ENCODE results near the gene IFT25. TPM values are rescaled to one million over a fixed set of nuclear protein-coding genes. Genes with fewer than 3 reads are reported as not detected.

The IFT25 gene
- total RNA-seq, 1 donor from 2014 or later, result 41.0 TPM

DNA sequence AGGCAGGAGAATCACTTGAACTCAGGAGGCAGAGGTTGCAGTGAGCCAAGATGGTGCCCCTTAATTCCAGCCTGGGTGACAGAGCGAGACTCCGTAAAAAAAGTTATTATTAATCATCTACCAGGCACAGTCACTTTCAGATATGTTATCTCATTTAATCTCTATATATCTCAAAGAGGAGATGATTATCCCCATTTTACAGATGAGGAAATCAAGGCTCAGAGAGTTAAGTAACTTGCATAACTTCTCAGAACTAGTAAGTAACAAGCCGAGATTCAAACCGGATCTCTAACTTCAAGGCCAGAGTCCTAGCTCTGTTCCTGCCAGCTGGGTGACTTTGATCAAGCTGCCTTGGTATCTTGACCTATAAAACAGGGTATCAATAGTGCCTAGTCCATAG, 34.1 kb downstream of the IFT25 start:
- Mint-ChIP-seq H3K36me3 (ENCODE audit: low read depth) (peaks cover 16% of the 10 kb centered on the region), H3K4me3 (no peak overlapping the region), H3K27ac (no peak overlapping the region), H3K27me3 (no peaks in the 10 kb centered on the region), H3K9me3 (no peaks in the 10 kb centered on the region), H3K4me1 (no peaks in the 10 kb centered on the region)
- TF ChIP-seq, protein P1, sequence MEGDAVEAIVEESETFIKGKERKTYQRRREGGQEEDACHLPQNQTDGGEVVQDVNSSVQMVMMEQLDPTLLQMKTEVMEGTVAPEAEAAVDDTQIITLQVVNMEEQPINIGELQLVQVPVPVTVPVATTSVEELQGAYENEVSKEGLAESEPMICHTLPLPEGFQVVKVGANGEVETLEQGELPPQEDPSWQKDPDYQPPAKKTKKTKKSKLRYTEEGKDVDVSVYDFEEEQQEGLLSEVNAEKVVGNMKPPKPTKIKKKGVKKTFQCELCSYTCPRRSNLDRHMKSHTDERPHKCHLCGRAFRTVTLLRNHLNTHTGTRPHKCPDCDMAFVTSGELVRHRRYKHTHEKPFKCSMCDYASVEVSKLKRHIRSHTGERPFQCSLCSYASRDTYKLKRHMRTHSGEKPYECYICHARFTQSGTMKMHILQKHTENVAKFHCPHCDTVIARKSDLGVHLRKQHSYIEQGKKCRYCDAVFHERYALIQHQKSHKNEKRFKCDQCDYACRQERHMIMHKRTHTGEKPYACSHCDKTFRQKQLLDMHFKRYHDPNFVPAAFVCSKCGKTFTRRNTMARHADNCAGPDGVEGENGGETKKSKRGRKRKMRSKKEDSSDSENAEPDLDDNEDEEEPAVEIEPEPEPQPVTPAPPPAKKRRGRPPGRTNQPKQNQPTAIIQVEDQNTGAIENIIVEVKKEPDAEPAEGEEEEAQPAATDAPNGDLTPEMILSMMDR (IDR thresholded peaks at IDR 0.05), result no peak
- DNase-seq (no peak), ATAC-seq (ENCODE audit: low read depth) (no peak)
- intact Hi-C loops (cut with micrococcal nuclease), result no loop called here
- CTCF ChIA-PET, result no interaction called here
- POLR2A ChIA-PET, result no interaction called here

DNA sequence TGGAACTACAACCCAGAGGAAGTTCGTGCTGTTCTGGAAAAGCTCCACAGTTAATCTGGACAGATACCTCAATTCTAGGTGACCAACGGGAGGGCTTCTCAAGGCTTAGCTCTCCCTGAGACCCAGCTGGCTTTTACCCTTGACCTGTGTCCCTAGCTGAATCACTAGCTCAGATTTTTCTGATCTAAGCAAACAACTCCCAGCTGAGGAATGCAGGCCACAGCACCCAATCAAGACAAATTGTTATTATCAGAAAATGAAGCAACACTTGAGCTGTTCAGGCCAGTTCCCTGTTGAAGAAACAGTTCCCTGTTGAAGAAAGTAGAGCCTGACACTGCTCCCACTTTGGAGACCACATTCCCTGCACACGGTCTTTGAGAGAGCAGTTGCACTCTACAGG, 35.6 kb downstream of the IFT25 start:
- DNase-seq (no peak), ATAC-seq (ENCODE audit: low read depth) (no peak)
- no peaks in the 10 kb centered on the region for H3K9me3 Mint-ChIP-seq
- CTCF ChIA-PET, result no interaction called here
- TF ChIP-seq, protein P1 (IDR thresholded peaks at IDR 0.05), result no peak
- no peak overlapping the region for H3K27ac Mint-ChIP-seq
- POLR2A ChIA-PET, result no interaction called here
- no peaks in the 10 kb centered on the region for H3K27me3 Mint-ChIP-seq
- intact Hi-C loops (cut with micrococcal nuclease), result no loop called here
- H3K4me1 Mint-ChIP-seq, result no peaks in the 10 kb centered on the region
- H3K4me3 Mint-ChIP-seq, result no peak overlapping the region
- H3K36me3 Mint-ChIP-seq (ENCODE audit: low read depth), result peaks cover 4% of the 10 kb centered on the region

DNA sequence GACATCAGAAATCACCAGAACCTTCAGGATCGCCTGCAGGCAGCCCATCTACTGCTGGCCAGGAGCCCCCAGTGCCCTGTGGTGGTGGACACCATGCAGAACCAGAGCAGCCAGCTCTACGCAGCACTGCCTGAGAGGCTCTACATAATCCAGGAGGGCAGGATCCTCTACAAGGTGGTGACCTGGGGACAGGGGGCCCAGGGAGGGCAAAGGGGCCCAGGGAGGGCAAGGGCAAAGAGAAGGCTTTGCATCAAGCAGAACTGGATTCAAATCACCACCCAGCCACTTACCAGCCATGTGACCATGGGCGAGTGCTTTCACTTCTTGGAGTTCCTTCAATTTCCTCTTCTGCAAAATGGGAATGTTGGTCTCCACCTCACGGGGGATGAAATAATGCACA, 39.4 kb downstream of the IFT25 start:
- DNase-seq (no peak), ATAC-seq (ENCODE audit: low read depth) (no peak)
- POLR2A ChIA-PET, result no interaction called here
- Mint-ChIP-seq H3K4me1 (no peaks in the 10 kb centered on the region), H3K27me3 (no peaks in the 10 kb centered on the region), H3K27ac (no peak overlapping the region), H3K4me3 (no peak overlapping the region), H3K9me3 (no peaks in the 10 kb centered on the region), H3K36me3 (ENCODE audit: low read depth) (no peaks in the 10 kb centered on the region)
- CTCF ChIA-PET, result no interaction called here
- TF ChIP-seq, protein P1 (IDR thresholded peaks at IDR 0.05), result no peak
- intact Hi-C loops (cut with micrococcal nuclease), result no loop called here

DNA sequence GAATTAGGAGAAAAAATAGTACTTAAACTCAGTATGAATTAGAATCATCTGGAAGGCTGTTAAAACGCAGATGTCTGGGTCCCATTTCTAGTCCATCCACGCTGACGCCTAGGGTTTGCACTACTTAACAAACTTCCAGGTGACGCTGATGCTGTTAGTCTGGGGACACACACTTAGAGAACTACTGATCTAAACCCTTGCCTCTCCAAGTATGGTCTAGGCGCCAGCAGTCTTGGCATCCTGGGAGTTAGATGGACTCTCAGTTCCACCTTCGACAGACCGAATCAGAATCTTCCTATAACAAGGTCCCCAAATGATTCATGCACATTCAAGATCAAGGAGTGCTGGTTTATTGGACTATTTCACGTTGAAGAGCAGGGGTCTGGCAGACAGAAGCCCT, 40.0 kb downstream of the IFT25 start:
- Mint-ChIP-seq H3K4me3 (no peak overlapping the region), H3K4me1 (no peaks in the 10 kb centered on the region), H3K9me3 (no peaks in the 10 kb centered on the region), H3K27me3 (no peaks in the 10 kb centered on the region), H3K27ac (no peak overlapping the region), H3K36me3 (ENCODE audit: low read depth) (no peaks in the 10 kb centered on the region)
- intact Hi-C loops (cut with micrococcal nuclease), result no loop called here
- ChIA-PET CTCF (no interaction called here), POLR2A (no interaction called here)
- TF ChIP-seq, protein P1 (IDR thresholded peaks at IDR 0.05), result no peak
- ATAC-seq (ENCODE audit: low read depth) (no peak), DNase-seq (no peak)

DNA sequence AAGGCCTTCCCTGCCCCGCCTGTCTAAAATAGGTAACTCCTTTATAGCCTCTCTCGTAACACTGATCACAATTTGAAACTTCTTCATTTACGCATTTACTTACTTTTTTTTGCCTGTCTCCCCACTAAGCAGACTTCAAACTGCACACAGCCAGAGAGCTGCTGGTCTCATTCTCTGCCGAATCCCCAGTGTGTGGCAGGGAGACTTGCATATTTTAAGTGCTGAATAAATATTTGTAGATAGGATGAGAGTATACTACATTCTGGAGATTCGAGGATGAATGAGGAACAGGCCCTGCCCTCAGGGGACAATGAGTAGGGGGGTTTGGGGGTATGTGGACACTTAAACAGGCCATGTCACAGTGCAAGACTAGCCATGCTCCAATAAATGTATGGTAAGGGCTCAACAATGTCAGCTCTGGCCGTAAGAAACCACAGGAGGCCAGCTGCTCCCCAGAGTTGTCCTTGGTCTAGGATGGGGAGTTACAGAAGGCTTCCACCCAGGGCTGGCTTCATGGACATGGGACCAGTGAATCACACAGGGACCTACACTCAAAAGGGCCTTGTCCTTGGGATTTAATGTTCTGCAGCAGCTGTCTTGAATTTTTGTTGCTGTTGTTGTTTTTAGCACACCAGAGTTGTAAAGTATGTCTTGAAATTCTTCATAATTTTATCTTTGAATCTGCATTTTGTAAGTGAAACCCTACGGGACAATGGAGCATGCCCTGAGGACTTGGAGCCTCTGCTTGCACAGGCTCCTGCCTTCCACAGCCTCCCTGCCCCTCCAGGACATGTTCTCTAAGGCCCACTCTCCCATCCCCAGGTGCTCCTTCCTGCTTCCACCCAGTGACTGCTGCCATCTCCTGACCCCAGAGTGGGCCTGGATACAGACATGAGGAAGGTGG, 43.0 kb downstream of the IFT25 start:
- ATAC-seq (ENCODE audit: low read depth) (no peak), DNase-seq (no peak)
- no peak overlapping the region for H3K27ac Mint-ChIP-seq
- no peaks in the 10 kb centered on the region for H3K36me3 Mint-ChIP-seq (ENCODE audit: low read depth)
- H3K9me3 Mint-ChIP-seq, result no peaks in the 10 kb centered on the region
- intact Hi-C loops (cut with micrococcal nuclease), result no loop called here
- ChIA-PET POLR2A (no interaction called here), CTCF (no interaction called here)
- TF ChIP-seq, protein P1 (IDR thresholded peaks at IDR 0.05), result no peak
- no peak overlapping the region for H3K4me3 Mint-ChIP-seq
- no peaks in the 10 kb centered on the region for H3K4me1 Mint-ChIP-seq
- H3K27me3 Mint-ChIP-seq, result no peaks in the 10 kb centered on the region
